ENCODE data around the gene ADH7. TPM values are rescaled to one million over a fixed set of nuclear protein-coding genes. Genes with fewer than 3 reads are reported as not detected.

ADH7 gene
- total and polyA plus RNA-seq, 2 of the 4 experiments (the other 2 are of a cell fraction), result not detected

DNA sequence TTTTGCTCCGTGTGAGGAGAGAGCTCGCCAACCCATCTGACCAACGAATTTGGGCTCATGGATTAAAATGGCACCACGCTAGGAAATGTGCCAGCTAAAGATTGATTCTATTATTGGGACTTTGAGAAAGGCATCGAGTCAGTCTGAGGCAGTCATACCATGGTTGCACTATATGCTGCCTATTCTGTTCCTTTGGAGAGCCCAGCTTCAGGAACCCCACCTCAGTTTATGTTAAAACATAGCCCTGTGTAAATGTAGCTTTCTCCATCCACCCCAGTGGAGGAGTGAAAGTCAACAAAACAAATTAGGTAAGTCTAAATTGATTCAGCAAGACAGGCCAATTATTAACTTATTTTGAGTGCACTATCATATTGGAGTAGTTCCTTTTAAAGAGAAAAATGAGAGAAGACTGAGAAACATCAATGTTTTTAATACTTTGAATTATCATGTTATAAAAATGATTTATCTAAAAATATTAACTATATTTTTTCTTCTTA, 24.5 kb upstream of the ADH7 start:
- no peak overlapping the region for H2BK120ac ChIP-seq (ENCODE audit: low read depth, low read length)
- H3K36me3 ChIP-seq (ENCODE audit: control insufficient read depth, insufficient read depth, low read length), result no peaks in the 10 kb centered on the region
- TF ChIP-seq NFE2L2 (IDR thresholded peaks at IDR 0.05; ENCODE audit: low read depth, low read length) (no peak), SMC3 (IDR thresholded peaks at IDR 0.05; ENCODE audit: low read depth, low read length) (no peak), MXI1 (IDR thresholded peaks at IDR 0.05; ENCODE audit: borderline replicate concordance, low read depth, low read length) (no peak), MAZ (IDR thresholded peaks at IDR 0.05; ENCODE audit: borderline replicate concordance, low read depth, low read length) (no peak), RCOR1 (IDR thresholded peaks at IDR 0.05; ENCODE audit: insufficient replicate concordance, low read length) (no peak), RFX5 (IDR thresholded peaks at IDR 0.05; ENCODE audit: low read depth, low read length) (no peak), MAFK (IDR thresholded peaks at IDR 0.05; ENCODE audit: low read depth, low read length) (no peak), CHD1 (IDR thresholded peaks at IDR 0.05; ENCODE audit: low read depth, low read length) (no peak)
- TF ChIP-seq, protein P1, sequence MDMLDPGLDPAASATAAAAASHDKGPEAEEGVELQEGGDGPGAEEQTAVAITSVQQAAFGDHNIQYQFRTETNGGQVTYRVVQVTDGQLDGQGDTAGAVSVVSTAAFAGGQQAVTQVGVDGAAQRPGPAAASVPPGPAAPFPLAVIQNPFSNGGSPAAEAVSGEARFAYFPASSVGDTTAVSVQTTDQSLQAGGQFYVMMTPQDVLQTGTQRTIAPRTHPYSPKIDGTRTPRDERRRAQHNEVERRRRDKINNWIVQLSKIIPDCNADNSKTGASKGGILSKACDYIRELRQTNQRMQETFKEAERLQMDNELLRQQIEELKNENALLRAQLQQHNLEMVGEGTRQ (IDR thresholded peaks at IDR 0.05; ENCODE audit: low read depth, low read length), result no peak
- TF ChIP-seq, protein P2, sequence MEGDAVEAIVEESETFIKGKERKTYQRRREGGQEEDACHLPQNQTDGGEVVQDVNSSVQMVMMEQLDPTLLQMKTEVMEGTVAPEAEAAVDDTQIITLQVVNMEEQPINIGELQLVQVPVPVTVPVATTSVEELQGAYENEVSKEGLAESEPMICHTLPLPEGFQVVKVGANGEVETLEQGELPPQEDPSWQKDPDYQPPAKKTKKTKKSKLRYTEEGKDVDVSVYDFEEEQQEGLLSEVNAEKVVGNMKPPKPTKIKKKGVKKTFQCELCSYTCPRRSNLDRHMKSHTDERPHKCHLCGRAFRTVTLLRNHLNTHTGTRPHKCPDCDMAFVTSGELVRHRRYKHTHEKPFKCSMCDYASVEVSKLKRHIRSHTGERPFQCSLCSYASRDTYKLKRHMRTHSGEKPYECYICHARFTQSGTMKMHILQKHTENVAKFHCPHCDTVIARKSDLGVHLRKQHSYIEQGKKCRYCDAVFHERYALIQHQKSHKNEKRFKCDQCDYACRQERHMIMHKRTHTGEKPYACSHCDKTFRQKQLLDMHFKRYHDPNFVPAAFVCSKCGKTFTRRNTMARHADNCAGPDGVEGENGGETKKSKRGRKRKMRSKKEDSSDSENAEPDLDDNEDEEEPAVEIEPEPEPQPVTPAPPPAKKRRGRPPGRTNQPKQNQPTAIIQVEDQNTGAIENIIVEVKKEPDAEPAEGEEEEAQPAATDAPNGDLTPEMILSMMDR (conservative IDR thresholded peaks at IDR 0.05; ENCODE audit: low read depth, low read length), result no peak
- DNase-seq (no peak), ATAC-seq (ENCODE audit: low read depth) (no peak)
- H2BK15ac ChIP-seq (ENCODE audit: low read depth, low read length), result no peak overlapping the region
- intact Hi-C loops (cut with micrococcal nuclease), result loop anchor here (5.0 to 10.0 kb wide), 3 partner anchors 802 to 1307 kb away; partner anchors contain the start of gene TSPAN5
- H3K9ac ChIP-seq (ENCODE audit: low read depth, low read length), result no peak overlapping the region
- H4K8ac ChIP-seq (ENCODE audit: low read depth in 2 of 2, low read length in 2 of 2), result no peak overlapping the region
- H3K18ac ChIP-seq (ENCODE audit: low read depth, low read length), result no peak overlapping the region; the same call in 1 of the 2 replicates
- no peak overlapping the region for H2AK9ac ChIP-seq (replicated peaks; ENCODE audit: low read depth, low read length, poor library complexity)
- no peak overlapping the region for H3K4ac ChIP-seq (ENCODE audit: low read depth, low read length)
- H4K91ac ChIP-seq (ENCODE audit: insufficient read depth, low read depth, low read length), result no peak overlapping the region
- H4K5ac ChIP-seq (ENCODE audit: low read depth, low read length), result no peak overlapping the region; the same call in 1 of the 2 replicates
- ChIA-PET CTCF (no interaction called here), POLR2A (ENCODE audit: unreplicated experiment) (no interaction called here)
- H2BK5ac ChIP-seq (ENCODE audit: low read depth, low read length, poor library complexity, severe bottlenecking), result no peak overlapping the region
- H4K20me1 ChIP-seq (ENCODE audit: insufficient read depth, low read length), result no peaks in the 10 kb centered on the region
- no peak overlapping the region for H3K23ac ChIP-seq (ENCODE audit: low read depth, low read length)
- BruUV-seq (replicated peaks), result no TSS peak
- no peak overlapping the region for H2BK20ac ChIP-seq (ENCODE audit: low read depth, low read length)
- peaks cover 3% of the 10 kb centered on the region; the same call in 1 of the 2 replicates for H3K27me3 ChIP-seq (ENCODE audit: control insufficient read depth, insufficient read depth, low read length)
- H3K27ac ChIP-seq (ENCODE audit: insufficient read depth, low read length), result no peak overlapping the region
- no peak overlapping the region for H2AK5ac ChIP-seq (ENCODE audit: low read depth, low read length)
- no peak overlapping the region for H3K14ac ChIP-seq (replicated peaks; ENCODE audit: low read depth, low read length)
- H3K9me3 ChIP-seq (ENCODE audit: control insufficient read depth, insufficient read depth, low read length), result no peaks in the 10 kb centered on the region
- in situ Hi-C loops (cut with MboI; ENCODE audit: low sequenced_read_pairs), result no loop called here
- H3K56ac ChIP-seq (ENCODE audit: extremely low read depth, insufficient read depth, low read length), result no peak overlapping the region
- no peak overlapping the region for H3K4me3 ChIP-seq (ENCODE audit: insufficient read depth, low read depth, low read length)
- H2AFZ ChIP-seq (replicated peaks; ENCODE audit: low read length, poor library complexity), result no peak overlapping the region
- 100% methylated on average over 1 of the region's 5 CpGs; no CpG with 5 or more reads in 1 of the 2 experiments for WGBS, 2 experiments (ENCODE audit: extremely low coverage in 2 of 2, insufficient read length in 1 of 2)
- H3K4me1 ChIP-seq (ENCODE audit: control insufficient read depth, insufficient read depth, low read length), result no peaks in the 10 kb centered on the region
- H3K4me2 ChIP-seq (ENCODE audit: low read depth, low read length), result no peak overlapping the region
- H3K79me1 ChIP-seq (ENCODE audit: low read depth in 1 of 2, low read length in 2 of 2), result no peaks in the 10 kb centered on the region
- H3K9me1 ChIP-seq (ENCODE audit: insufficient read depth, low read length), result no peaks in the 10 kb centered on the region
- dilution Hi-C loops (cut with HindIII; ENCODE audit: low sequenced_read_pairs, unreplicated experiment), result no loop called here
